HFFc6 (cell line): ENCODE measurements around the gene KRT77. TPM values are rescaled to one million over a fixed set of nuclear protein-coding genes. Genes with fewer than 3 reads are reported as not detected.

Source experiments
- DNase-seq: peaks from one replicate; pipeline ENCODE4 v3.0.0-alpha.2; 2018
- H3K27ac Mint-ChIP-seq: 2 replicates; pipeline ENCODE4 v1.8.0; 2020; ENCODE audit warnings: mild to moderate bottlenecking, mixed read lengths
- H3K27me3 Mint-ChIP-seq: 2 replicates; pipeline ENCODE4 v1.8.0; 2021; ENCODE audit warnings: mild to moderate bottlenecking, moderate library complexity, mixed read lengths; ENCODE audit not compliant: insufficient read depth
- H3K36me3 Mint-ChIP-seq: 2 replicates; pipeline ENCODE4 v1.8.0; 2021; ENCODE audit warnings: low read depth, mixed read lengths
- H3K4me1 Mint-ChIP-seq: 2 replicates; pipeline ENCODE4 v1.8.0; 2020; ENCODE audit warnings: low read depth, mixed read lengths
- H3K4me3 Mint-ChIP-seq: 2 replicates; pipeline ENCODE4 v1.8.0; 2020; ENCODE audit warnings: mild to moderate bottlenecking, moderate library complexity, mixed read lengths
- H3K9me3 Mint-ChIP-seq: 2 replicates; pipeline ENCODE4 v1.8.0; 2020; ENCODE audit warnings: mild to moderate bottlenecking, mixed read lengths
- CTCF ChIP-seq: fragments of 200-600 bp; sonication (generic); IDR thresholded peaks from 2 replicates; pipeline ENCODE4 v1.5.0; 2021; ENCODE audit warnings: antibody characterized with exemption, mild to moderate bottlenecking
- total RNA-seq, 6 experiments: library from RNA; stranded (reverse); fragmentation: NEBNext Ultra II Directional; extraction: Animal tissue kit (Norgen Biotek cat#: 25700); gene quantifications; 2 replicates in 1 of 6; 3 replicates in 5 of 6; pipeline ENCODE4 v1.2.3, GENCODE V29; 2021

KRT77 gene
- total RNA-seq, 6 experiments from 2014 or later: not detected

- Mint-ChIP-seq H3K9me3 (no peaks in the 10 kb centered on the region), H3K27me3 (peaks cover 43% of the 10 kb centered on the region), H3K36me3 (no peaks in the 10 kb centered on the region), H3K27ac (no peak overlapping the region), H3K4me3 (no peak overlapping the region), H3K4me1 (no peaks in the 10 kb centered on the region)
- no peak for TF ChIP-seq CTCF
- DNase-seq: no peak
Measured at GRCh38 chr12:52667931-52668330, 35.4 kb downstream of the KRT77 start.

- Mint-ChIP-seq H3K4me1 (no peaks in the 10 kb centered on the region), H3K36me3 (no peaks in the 10 kb centered on the region), H3K9me3 (no peaks in the 10 kb centered on the region), H3K4me3 (no peak overlapping the region), H3K27ac (no peak overlapping the region), H3K27me3 (peaks cover 47% of the 10 kb centered on the region)
- peak; percentile 61 for TF ChIP-seq CTCF
- DNase-seq: no peak
Measured at GRCh38 chr12:52667509-52667908, 35.8 kb downstream of the KRT77 start.

DNA sequence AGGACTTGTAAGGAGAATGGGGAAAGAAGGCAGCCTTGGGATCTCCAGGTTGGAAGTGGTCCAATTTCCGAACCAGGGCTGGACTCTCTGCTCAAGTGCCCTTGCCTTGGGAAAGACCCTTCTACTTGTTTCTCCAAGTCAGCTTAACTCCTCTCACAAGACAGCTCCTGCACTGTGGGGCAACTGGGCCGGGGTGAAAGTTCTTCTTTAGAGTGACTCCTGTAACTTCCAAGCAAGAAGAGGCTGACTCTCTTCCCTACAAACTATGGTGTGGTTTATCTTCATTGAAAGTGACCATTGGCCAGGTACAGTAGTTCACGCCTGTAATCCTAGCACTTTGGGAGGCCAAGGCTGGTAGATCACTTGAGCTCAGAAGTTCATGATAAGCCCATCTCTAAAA is 36.9 kb downstream of the KRT77 start:
- no peak overlapping the region for H3K27ac Mint-ChIP-seq
- no peaks in the 10 kb centered on the region for H3K4me1 Mint-ChIP-seq
- no peak for DNase-seq
- no peaks in the 10 kb centered on the region for H3K36me3 Mint-ChIP-seq
- no peaks in the 10 kb centered on the region for H3K9me3 Mint-ChIP-seq
- no peak for TF ChIP-seq CTCF
- peaks cover 52% of the 10 kb centered on the region for H3K27me3 Mint-ChIP-seq
- H3K4me3 Mint-ChIP-seq: no peak overlapping the region

DNA sequence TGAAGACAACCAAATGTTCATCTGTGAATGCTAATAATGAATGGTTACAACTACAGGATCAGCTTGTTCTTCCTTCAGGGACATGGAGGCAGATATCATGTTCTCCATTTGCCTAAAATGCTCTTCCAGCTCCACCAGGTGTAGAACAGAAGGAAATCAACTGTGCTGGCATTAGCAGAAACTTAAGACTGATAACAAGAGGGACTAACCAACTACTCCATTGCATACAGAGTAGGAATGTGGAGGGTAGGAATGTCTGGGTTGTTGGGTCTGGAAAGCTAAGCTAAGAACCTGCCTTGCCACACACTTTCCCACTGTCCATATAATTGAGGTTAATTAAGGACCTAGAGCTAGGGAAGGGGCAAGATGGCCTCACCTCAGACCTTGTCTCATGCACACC is 39.9 kb downstream of the KRT77 start:
- Mint-ChIP-seq H3K9me3 (no peaks in the 10 kb centered on the region), H3K4me1 (no peaks in the 10 kb centered on the region), H3K36me3 (no peaks in the 10 kb centered on the region), H3K4me3 (no peak overlapping the region), H3K27me3 (peaks cover 65% of the 10 kb centered on the region), H3K27ac (no peak overlapping the region)
- TF ChIP-seq CTCF: no peak
- no peak for DNase-seq

DNA sequence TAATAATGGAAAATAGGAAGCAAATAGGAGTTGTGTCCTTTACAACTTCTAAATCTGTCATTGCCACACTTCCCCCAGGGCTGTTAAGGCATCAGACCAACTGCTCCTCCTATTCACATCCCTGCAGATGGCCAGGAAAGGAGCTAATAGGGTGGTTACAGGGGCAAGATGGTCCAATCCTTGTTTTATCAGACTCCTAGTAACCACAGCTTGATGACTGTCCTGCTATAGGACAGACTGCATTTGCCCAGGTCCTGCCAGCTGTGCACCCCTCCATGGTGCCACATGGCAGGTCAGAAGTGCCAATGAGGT is 40.5 kb downstream of the KRT77 start:
- Mint-ChIP-seq H3K9me3 (no peaks in the 10 kb centered on the region), H3K27ac (no peak overlapping the region), H3K36me3 (no peaks in the 10 kb centered on the region), H3K4me1 (no peaks in the 10 kb centered on the region), H3K27me3 (peaks cover 62% of the 10 kb centered on the region), H3K4me3 (no peak overlapping the region)
- DNase-seq: no peak
- no peak for TF ChIP-seq CTCF
